ENCODE data around the gene SYTL3. TPM values are rescaled to one million over a fixed set of nuclear protein-coding genes. Genes with fewer than 3 reads are reported as not detected.

Gene SYTL3
- total RNA-seq, 1 donor from 2014 or later: 6.0 TPM

DNA sequence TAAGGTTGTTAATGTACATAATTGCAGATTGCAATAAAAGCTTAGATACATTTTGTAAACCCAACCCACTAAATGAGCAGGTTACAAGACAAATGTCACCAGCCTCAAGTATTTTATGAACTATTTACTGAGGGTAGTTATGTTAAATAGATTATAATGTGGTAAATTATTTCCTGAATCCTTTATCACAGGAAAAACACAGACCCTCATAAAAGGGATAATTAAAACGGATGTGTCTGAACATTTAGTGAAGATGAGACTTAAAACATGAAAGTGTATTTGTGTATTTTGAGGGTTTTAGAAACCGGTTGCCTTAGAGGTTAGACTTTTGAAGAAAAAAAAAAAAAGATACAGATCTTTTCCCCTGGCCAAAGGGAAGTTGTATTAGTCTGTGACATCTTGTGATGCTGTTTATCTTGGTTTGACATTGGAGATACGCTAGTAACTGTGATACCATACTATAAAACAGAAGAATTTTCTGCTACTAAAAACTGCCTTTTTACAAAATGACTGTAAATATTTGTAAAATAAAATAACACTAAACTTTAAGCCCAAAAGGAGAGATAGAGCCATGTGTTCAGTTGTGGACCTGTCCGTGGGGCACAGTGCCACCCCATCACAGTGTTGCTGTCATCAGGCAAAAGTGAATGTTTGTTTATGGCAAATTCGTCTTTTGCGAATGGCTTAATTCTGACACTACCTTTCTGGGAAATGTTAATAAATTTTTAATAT, 15.0 kb upstream of the SYTL3 start:
- intact Hi-C loops (cut with micrococcal nuclease): no loop called here
- no peaks in the 10 kb centered on the region for H3K27me3 Mint-ChIP-seq
- CTCF ChIA-PET: no interaction called here
- no peak overlapping the region for H3K4me3 Mint-ChIP-seq
- POLR2A ChIA-PET: no interaction called here
- H3K4me1 Mint-ChIP-seq: no peaks in the 10 kb centered on the region
- ATAC-seq (ENCODE audit: low read depth) (no peak), DNase-seq (no peak)
- H3K27ac Mint-ChIP-seq: no peak overlapping the region
- TF ChIP-seq, protein P1, sequence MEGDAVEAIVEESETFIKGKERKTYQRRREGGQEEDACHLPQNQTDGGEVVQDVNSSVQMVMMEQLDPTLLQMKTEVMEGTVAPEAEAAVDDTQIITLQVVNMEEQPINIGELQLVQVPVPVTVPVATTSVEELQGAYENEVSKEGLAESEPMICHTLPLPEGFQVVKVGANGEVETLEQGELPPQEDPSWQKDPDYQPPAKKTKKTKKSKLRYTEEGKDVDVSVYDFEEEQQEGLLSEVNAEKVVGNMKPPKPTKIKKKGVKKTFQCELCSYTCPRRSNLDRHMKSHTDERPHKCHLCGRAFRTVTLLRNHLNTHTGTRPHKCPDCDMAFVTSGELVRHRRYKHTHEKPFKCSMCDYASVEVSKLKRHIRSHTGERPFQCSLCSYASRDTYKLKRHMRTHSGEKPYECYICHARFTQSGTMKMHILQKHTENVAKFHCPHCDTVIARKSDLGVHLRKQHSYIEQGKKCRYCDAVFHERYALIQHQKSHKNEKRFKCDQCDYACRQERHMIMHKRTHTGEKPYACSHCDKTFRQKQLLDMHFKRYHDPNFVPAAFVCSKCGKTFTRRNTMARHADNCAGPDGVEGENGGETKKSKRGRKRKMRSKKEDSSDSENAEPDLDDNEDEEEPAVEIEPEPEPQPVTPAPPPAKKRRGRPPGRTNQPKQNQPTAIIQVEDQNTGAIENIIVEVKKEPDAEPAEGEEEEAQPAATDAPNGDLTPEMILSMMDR (IDR thresholded peaks at IDR 0.05): no peak
- peaks cover 72% of the 10 kb centered on the region for H3K36me3 Mint-ChIP-seq (ENCODE audit: low read depth)
- H3K9me3 Mint-ChIP-seq: no peaks in the 10 kb centered on the region

DNA sequence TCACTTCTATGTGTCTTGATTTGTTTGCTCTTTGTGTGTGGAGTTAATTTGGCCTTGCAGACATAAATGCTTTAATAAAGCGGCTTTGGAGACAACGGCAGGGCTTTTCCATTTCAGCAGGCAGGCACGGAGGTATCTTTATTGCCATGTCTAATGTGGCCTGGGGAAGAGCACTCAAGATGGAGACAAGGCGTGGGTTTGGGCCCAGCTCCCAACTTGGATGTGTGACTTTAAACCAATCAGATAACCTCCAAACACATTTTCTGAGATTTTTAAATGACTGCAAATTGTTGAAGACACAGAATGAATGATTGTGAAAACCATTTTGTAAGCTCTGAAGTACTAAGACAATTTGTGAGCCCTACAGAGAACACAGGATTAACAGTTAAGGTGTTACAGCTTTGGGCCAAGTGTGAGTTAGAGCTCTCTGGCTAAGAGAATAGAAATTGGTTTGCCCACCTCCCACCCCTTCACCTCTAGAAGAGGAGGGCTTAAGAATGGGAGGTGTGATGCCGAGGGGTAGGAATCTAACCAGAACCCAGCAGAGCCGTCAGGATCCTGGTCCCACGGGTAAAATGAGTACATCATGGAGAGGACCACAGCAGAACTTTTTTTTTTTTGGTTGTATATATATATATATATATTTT, 14.3 kb upstream of the SYTL3 start:
- Mint-ChIP-seq H3K36me3 (ENCODE audit: low read depth) (peaks cover 73% of the 10 kb centered on the region), H3K4me1 (peaks cover 3% of the 10 kb centered on the region), H3K4me3 (no peak overlapping the region), H3K9me3 (no peaks in the 10 kb centered on the region), H3K27ac (no peak overlapping the region), H3K27me3 (no peaks in the 10 kb centered on the region)
- intact Hi-C loops (cut with micrococcal nuclease): no loop called here
- ChIA-PET CTCF (no interaction called here), POLR2A (no interaction called here)
- ATAC-seq (ENCODE audit: low read depth): no peak
- TF ChIP-seq, protein P1 (IDR thresholded peaks at IDR 0.05): no peak
- DNase-seq: no peak

GRCh38 chr6:158636778-158637177, 13.1 kb upstream of the SYTL3 start:
- H3K27me3 Mint-ChIP-seq: no peaks in the 10 kb centered on the region
- TF ChIP-seq, protein P1 (IDR thresholded peaks at IDR 0.05): no peak
- H3K9me3 Mint-ChIP-seq: no peaks in the 10 kb centered on the region
- ChIA-PET POLR2A (no interaction called here), CTCF (interaction anchor here (1.8 kb wide), 1 partner anchor 54 kb away, joined by 8 read pairs; no protein-coding TSS in a partner anchor)
- peaks cover 67% of the 10 kb centered on the region for H3K36me3 Mint-ChIP-seq (ENCODE audit: low read depth)
- ATAC-seq (ENCODE audit: low read depth) (no peak), DNase-seq (no peak)
- H3K4me3 Mint-ChIP-seq: no peak overlapping the region
- intact Hi-C loops (cut with micrococcal nuclease): no loop called here
- H3K27ac Mint-ChIP-seq: no peak overlapping the region
- H3K4me1 Mint-ChIP-seq: peaks cover 10% of the 10 kb centered on the region

DNA sequence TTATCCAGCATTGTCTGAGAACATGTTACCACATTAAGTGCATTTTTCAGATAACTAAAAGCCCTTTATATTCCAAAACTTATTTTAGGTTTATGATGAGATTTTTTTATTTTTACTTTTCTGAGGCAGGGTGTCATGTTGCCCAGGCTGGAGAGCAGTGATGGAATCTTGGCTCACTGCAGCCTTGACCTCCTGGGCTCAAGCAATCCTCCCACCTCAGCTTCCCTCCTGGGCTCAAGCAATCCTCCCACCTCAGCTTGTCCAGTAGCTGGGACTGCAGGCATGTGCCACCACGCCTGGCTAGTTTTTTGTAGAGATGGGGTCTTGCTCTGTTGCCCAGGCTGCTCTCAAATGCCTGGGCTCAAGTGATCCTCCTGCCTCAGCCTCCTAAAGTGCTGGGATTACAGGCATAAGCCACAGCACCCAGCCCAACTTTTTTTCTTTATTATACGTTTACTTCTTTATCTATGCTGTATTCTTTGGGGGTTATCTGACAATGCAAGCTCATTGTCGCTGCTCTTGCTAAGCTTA, 11.5 kb upstream of the SYTL3 start:
- CTCF ChIA-PET: interaction anchor here (0.8 kb wide), 1 partner anchor 53 kb away, joined by 5 read pairs; no protein-coding TSS in a partner anchor
- TF ChIP-seq, protein P1 (IDR thresholded peaks at IDR 0.05): no peak
- peaks cover 56% of the 10 kb centered on the region for H3K36me3 Mint-ChIP-seq (ENCODE audit: low read depth)
- no peaks in the 10 kb centered on the region for H3K27me3 Mint-ChIP-seq
- no peak overlapping the region for H3K27ac Mint-ChIP-seq
- H3K9me3 Mint-ChIP-seq: no peaks in the 10 kb centered on the region
- ATAC-seq (ENCODE audit: low read depth) (no peak), DNase-seq (no peak)
- intact Hi-C loops (cut with micrococcal nuclease): no loop called here
- H3K4me3 Mint-ChIP-seq: no peak overlapping the region
- POLR2A ChIA-PET: no interaction called here
- peaks cover 25% of the 10 kb centered on the region for H3K4me1 Mint-ChIP-seq

DNA sequence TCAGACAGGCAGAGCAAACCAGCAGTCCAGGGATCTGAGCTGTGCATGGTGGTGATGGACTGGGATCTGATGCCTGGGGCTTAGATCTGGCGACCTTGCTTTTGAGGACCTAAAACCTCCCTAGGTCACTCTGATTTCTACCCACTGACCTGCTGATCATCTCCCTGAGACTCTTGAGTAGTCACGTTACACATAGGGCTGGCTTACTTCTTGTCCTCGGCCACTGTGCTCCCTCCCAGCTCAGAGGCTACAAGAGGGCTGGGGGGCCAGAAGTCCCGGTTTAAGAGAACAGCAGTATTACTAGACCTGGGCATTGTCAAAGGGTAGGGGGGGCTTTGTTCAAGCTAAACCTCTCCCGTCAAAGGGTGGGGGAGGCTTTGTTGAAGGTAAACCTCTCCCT, 10.8 kb upstream of the SYTL3 start:
- POLR2A ChIA-PET: no interaction called here
- CTCF ChIA-PET: no interaction called here
- Mint-ChIP-seq H3K4me3 (no peak overlapping the region), H3K27ac (no peak overlapping the region), H3K27me3 (no peaks in the 10 kb centered on the region), H3K4me1 (peaks cover 31% of the 10 kb centered on the region), H3K36me3 (ENCODE audit: low read depth) (peaks cover 56% of the 10 kb centered on the region), H3K9me3 (no peaks in the 10 kb centered on the region)
- intact Hi-C loops (cut with micrococcal nuclease): no loop called here
- TF ChIP-seq, protein P1 (IDR thresholded peaks at IDR 0.05): no peak
- ATAC-seq (ENCODE audit: low read depth) (no peak), DNase-seq (no peak)

All from activated B cell treated with CpG ODN at 0.5 μM for 24 hours (primary cell).